Gastroesophageal sphincter (tissue), 3 donors: ENCODE results near the gene TCF4.

Source experiments
- EP300 ChIP-seq: sonication (generic); formaldehyde crosslinking; IDR thresholded peaks from one replicate; pipeline ENCODE4 v1.6.1; 2017; ENCODE audit warnings: antibody characterized with exemption, mild to moderate bottlenecking
- POLR2A ChIP-seq, 2 donors: fragments of 450-650 bp; IDR thresholded peaks; one replicate each; pipeline ENCODE4 v1.6.1; 2017; ENCODE audit warnings: antibody characterized with exemption in 2 of 2, mild to moderate bottlenecking in 2 of 2, moderate library complexity in 1 of 2
- TF ChIP-seq, protein P1 (sequence below), 4 experiments: fragments of 200-600 bp in 2 of 4; fragments of 450-650 bp in 2 of 4; sonication (generic) in 1 of 4; IDR thresholded peaks; one replicate each; pipeline ENCODE4 v1.5.1; 2017 to 2019; ENCODE audit warnings: antibody characterized with exemption in 4 of 4, mild to moderate bottlenecking in 2 of 4, moderate library complexity in 2 of 4

- TF ChIP-seq, protein P1, sequence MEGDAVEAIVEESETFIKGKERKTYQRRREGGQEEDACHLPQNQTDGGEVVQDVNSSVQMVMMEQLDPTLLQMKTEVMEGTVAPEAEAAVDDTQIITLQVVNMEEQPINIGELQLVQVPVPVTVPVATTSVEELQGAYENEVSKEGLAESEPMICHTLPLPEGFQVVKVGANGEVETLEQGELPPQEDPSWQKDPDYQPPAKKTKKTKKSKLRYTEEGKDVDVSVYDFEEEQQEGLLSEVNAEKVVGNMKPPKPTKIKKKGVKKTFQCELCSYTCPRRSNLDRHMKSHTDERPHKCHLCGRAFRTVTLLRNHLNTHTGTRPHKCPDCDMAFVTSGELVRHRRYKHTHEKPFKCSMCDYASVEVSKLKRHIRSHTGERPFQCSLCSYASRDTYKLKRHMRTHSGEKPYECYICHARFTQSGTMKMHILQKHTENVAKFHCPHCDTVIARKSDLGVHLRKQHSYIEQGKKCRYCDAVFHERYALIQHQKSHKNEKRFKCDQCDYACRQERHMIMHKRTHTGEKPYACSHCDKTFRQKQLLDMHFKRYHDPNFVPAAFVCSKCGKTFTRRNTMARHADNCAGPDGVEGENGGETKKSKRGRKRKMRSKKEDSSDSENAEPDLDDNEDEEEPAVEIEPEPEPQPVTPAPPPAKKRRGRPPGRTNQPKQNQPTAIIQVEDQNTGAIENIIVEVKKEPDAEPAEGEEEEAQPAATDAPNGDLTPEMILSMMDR (IDR thresholded peaks at IDR 0.05): no peak
- TF ChIP-seq POLR2A (IDR thresholded peaks at IDR 0.05) (no peak), EP300 (no peak)
Observed at GRCh38 chr18:55173291-55173690, 414.7 kb downstream of the TCF4 start.
